K562 (cell line): ENCODE measurements around the gene SLC7A4. TPM values are rescaled to one million over a fixed set of nuclear protein-coding genes. Genes with fewer than 3 reads are reported as not detected.

Experiments
- BCL6 ChIP-seq: fragments of 250-450 bp; sonication (Bioruptor Pico); IDR thresholded peaks from 2 replicates; pipeline ENCODE4 v1.4.0; 2020
- CBFA2T2 ChIP-seq: fragments of 450-650 bp; conservative IDR thresholded peaks from 2 replicates; pipeline ENCODE4 v1.6.1; 2017; ENCODE audit warnings: mild to moderate bottlenecking
- FOXA1 ChIP-seq: fragments of 450-650 bp; IDR thresholded peaks from 2 replicates; pipeline ENCODE4 v1.6.1; 2016; ENCODE audit warnings: mild to moderate bottlenecking, borderline replicate concordance
- FUS ChIP-seq: fragments of 200-400 bp; formaldehyde crosslinking; optimal IDR thresholded peaks from 2 replicates; pipeline ENCODE3; 2017; ENCODE audit warnings: low read depth, low read length
- HDAC6 ChIP-seq: IDR thresholded peaks from 2 replicates; pipeline ENCODE4 v1.6.1; 2012; ENCODE audit warnings: low read depth, mild to moderate bottlenecking, control low read depth, inconsistent platforms, low read length, moderate library complexity
- IFI16 ChIP-seq: fragments of 250-450 bp; sonication (Bioruptor Pico); IDR thresholded peaks from 2 replicates; pipeline ENCODE4 v2.1.2; 2022; ENCODE audit warnings: mild to moderate bottlenecking, inconsistent platforms
- KLF16 ChIP-seq: IDR thresholded peaks from 2 replicates; pipeline ENCODE4 v1.6.1; 2016; ENCODE audit warnings: antibody characterized with exemption
- MTA1 ChIP-seq: fragments of 450-650 bp; IDR thresholded peaks from 2 replicates; pipeline ENCODE4 v1.6.1; 2017; ENCODE audit warnings: borderline replicate concordance
- NKRF ChIP-seq: fragments of 450-650 bp; IDR thresholded peaks from 2 replicates; pipeline ENCODE4 v1.6.1; 2016; ENCODE audit warnings: borderline replicate concordance
- PKNOX1 ChIP-seq: fragments of 450-650 bp; IDR thresholded peaks from 2 replicates; pipeline ENCODE4 v1.6.1; 2016
- RBM22 ChIP-seq: fragments of 200-400 bp; formaldehyde crosslinking; IDR thresholded peaks from 2 replicates; pipeline ENCODE4 v1.6.1; 2018; ENCODE audit warnings: low read length, low read depth; ENCODE audit not compliant: poor library complexity, severe bottlenecking
- RERE ChIP-seq: sonication (generic); formaldehyde crosslinking; IDR thresholded peaks from 2 replicates; pipeline ENCODE4 v1.8.0; 2023; ENCODE audit warnings: missing genetic modification reagents, mild to moderate bottlenecking, borderline replicate concordance
- SIN3B ChIP-seq: fragments of 450-650 bp; IDR thresholded peaks from 2 replicates; pipeline ENCODE4 v1.6.1; 2017; ENCODE audit warnings: low read depth, mild to moderate bottlenecking, moderate library complexity
- SMARCA4 ChIP-seq: fragments of 450-650 bp; IDR thresholded peaks from 2 replicates; pipeline ENCODE4 v1.6.1; 2016
- SMC3 ChIP-seq: conservative IDR thresholded peaks from 2 replicates; pipeline ENCODE4 v1.6.1; 2011; ENCODE audit warnings: low read depth, low read length, improper control_type of control experiment; ENCODE audit not compliant: insufficient read depth
- SRSF7 ChIP-seq: fragments of 200-400 bp; formaldehyde crosslinking; optimal IDR thresholded peaks from 2 replicates; pipeline ENCODE3; 2017; ENCODE audit warnings: mild to moderate bottlenecking, low read depth, low read length
- TBL1XR1 ChIP-seq, 2 experiments: IDR thresholded peaks; 2 replicates each; pipeline ENCODE4 v1.6.1; 2012; ENCODE audit warnings: improper control_type of control experiment in 2 of 2, low read length in 2 of 2, mild to moderate bottlenecking in 1 of 2
- YBX1 ChIP-seq: fragments of 450-650 bp; IDR thresholded peaks from 2 replicates; pipeline ENCODE4 v1.7.1; 2016; ENCODE audit warnings: mild to moderate bottlenecking
- ZNF253 ChIP-seq: fragments of 250-450 bp; sonication (Bioruptor Pico); conservative IDR thresholded peaks from 2 replicates; pipeline ENCODE4 v1.6.1; 2021; ENCODE audit warnings: mild to moderate bottlenecking
- ZNF436 ChIP-seq: fragments of 250-450, 450-650 bp; sonication (Bioruptor Pico); formaldehyde crosslinking; IDR thresholded peaks from 2 replicates; pipeline ENCODE4 v1.7.0; 2020; ENCODE audit warnings: mild to moderate bottlenecking
- ZNF507 ChIP-seq: conservative IDR thresholded peaks from 2 replicates; pipeline ENCODE4 v1.6.1; 2017; ENCODE audit warnings: missing genetic modification characterization, missing compliant biosample characterization
- ZNF57 ChIP-seq: fragments of 450-650 bp; formaldehyde crosslinking; IDR thresholded peaks from 2 replicates; pipeline ENCODE4 v1.4.0; 2020; ENCODE audit warnings: mild to moderate bottlenecking, moderate library complexity
- ZNF589 ChIP-seq: fragments of 200-800 bp; sonication (Bioruptor generic); IDR thresholded peaks from 2 replicates; pipeline ENCODE4 v1.6.1; 2016; ENCODE audit warnings: low read depth, missing genetic modification characterization, missing compliant biosample characterization
- ZNF695 ChIP-seq: fragments of 450-650 bp; formaldehyde crosslinking; IDR thresholded peaks from 2 replicates; pipeline ENCODE4 v1.4.0; 2020; ENCODE audit warnings: mild to moderate bottlenecking, moderate library complexity
- polyA plus RNA-seq, 8 experiments: library from polyadenylated mRNA; depleted of rRNA in 4 of 8; stranded (reverse) in 5 of 8; unstranded in 3 of 8; fragments of >200 nt; fragmentation: Nextera tagmentation in 2 of 8; fragmentation: Illumina TruSeq in 1 of 8; extraction: Ambion mirVana in 2 of 8; extraction: Trizol in 1 of 8; gene quantifications; 2 replicates each; pipeline versions ENCODE4 v1.2.1 to v1.2.3, GENCODE V29; 2011 to 2014; ENCODE audit warnings: inconsistent platforms in 1 of 8, missing spikeins in 1 of 8
- total RNA-seq, 7 experiments: library from RNA; depleted of rRNA in 6 of 7; stranded (reverse); fragments of >200 nt in 6 of 7; fragmentation: Illumina TruSeq in 2 of 7; extraction: Trizol in 2 of 7; gene quantifications; 2 replicates each; pipeline versions ENCODE4 v1.2.1 to v1.2.3, GENCODE V29; 2011 to 2021; ENCODE audit warnings: low replicate concordance in 1 of 7

Gene SLC7A4
- total and polyA plus RNA-seq, 9 of the 15 experiments (the other 6 are each of a cell fraction or from before 2014, with no cell fraction given) = not detected

GRCh38 chr22:21075516-21076138 is 43.3 kb upstream of the SLC7A4 start (continued):
- no peak for TF ChIP-seq MTA1
- no peak for TF ChIP-seq YBX1
- TF ChIP-seq ZNF507 (tag) = no peak
- no peak for TF ChIP-seq TBL1XR1 (IDR thresholded peaks at IDR 0.05; ENCODE audit: low read length in 2 of 2)
- no peak for TF ChIP-seq RERE (CRISPR knock-in tag)
- TF ChIP-seq IFI16 (CRISPR knock-in tag) = 0 out of 2 replicates have a peak, but pooled peaks have one; percentile 47
- TF ChIP-seq ZNF589 (CRISPR knock-in tag) = no peak
- no peak for TF ChIP-seq PKNOX1
- TF ChIP-seq ZNF436 = no peak
- TF ChIP-seq ZNF253 (CRISPR knock-in tag) = no peak
- TF ChIP-seq ZNF57 (CRISPR knock-in tag) = no peak
- TF ChIP-seq SIN3B = no peak
- TF ChIP-seq HDAC6 = no peak
- no peak for TF ChIP-seq CBFA2T2
- no peak for TF ChIP-seq BCL6 (CRISPR knock-in tag)
- no peak for TF ChIP-seq SMC3
- TF ChIP-seq RBM22 = no peak
- no peak for TF ChIP-seq SMARCA4
- TF ChIP-seq SRSF7 = no peak
- TF ChIP-seq NKRF = no peak
- no peak for TF ChIP-seq KLF16
- no peak for TF ChIP-seq FUS
- TF ChIP-seq ZNF695 = peak; percentile 50; the same call in 1 of the 2 replicates
- no peak for TF ChIP-seq FOXA1
